ENCODE data around the gene RAB26.
"Not testable (repeated sequence)": the region's sequence is repeated elsewhere in the genome, so short reads cannot be mapped to it uniquely, and the experiment has no call there.

- TF ChIP-seq CTCF (IDR thresholded peaks at IDR 0.05; ENCODE audit: poor library complexity, severe bottlenecking): peak; percentile 40
- not testable (repeated sequence) for TF ChIP-seq EZH2 (IDR thresholded peaks at IDR 0.05; ENCODE audit: borderline replicate concordance, insufficient read depth, low read length, poor library complexity, severe bottlenecking); REST (IDR thresholded peaks at IDR 0.05; ENCODE audit: borderline replicate concordance); TAF1 (IDR thresholded peaks at IDR 0.05; ENCODE audit: low read depth)
These were observed 27.1 kb upstream of the RAB26 start for GRCh38 chr16:2121325-2121724.
